Stimulated activated CD4-positive, alpha-beta T cell treated with anti-CD3 and anti-CD28 coated beads, Interleukin-12 subunit alpha, Interleukin-12 subunit beta, amount 100 ng/mL, for 4 hours (primary cell): ENCODE results near the gene FHOD3.

Experiments
- DNase-seq: peaks from one replicate; pipeline ENCODE4 v3.0.0-alpha.2; 2020

Gene FHOD3

DNA sequence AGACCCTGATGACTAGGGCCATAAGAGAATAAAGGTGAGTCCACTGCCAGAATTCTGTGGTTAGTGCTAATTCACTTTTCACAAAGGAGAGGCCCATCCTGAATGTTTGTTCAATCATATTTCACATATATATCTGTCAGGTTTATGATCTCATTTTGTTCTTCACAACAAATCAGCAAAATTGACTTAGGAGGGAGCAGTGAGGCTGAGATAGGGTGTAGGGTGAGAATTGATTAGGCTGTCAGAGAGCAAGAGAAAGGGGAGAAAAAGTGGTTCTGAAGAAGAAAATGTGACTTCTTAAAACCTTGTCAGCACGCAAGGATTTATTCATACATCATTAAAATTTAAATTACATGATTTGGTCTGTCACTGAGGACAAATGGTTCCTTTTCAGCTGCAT lies 117.7 kb downstream of the FHOD3 start:
- DNase-seq: no peak

GRCh38 chr18:36415625-36416024 lies 118.1 kb downstream of the FHOD3 start:
- no peak for DNase-seq

GRCh38 chr18:36419188-36419899 lies 121.8 kb downstream of the FHOD3 start:
- DNase-seq: no peak

- no peak for DNase-seq
These were observed 122.5 kb downstream of the FHOD3 start for GRCh38 chr18:36419900-36420531.

- DNase-seq: no peak
These were observed 123.3 kb downstream of the FHOD3 start for GRCh38 chr18:36420826-36421225.

- DNase-seq: no peak
These were observed 127.2 kb downstream of the FHOD3 start for GRCh38 chr18:36424741-36425142.

- no peak for DNase-seq
These were observed 129.9 kb downstream of the FHOD3 start for GRCh38 chr18:36427369-36427768.

DNA sequence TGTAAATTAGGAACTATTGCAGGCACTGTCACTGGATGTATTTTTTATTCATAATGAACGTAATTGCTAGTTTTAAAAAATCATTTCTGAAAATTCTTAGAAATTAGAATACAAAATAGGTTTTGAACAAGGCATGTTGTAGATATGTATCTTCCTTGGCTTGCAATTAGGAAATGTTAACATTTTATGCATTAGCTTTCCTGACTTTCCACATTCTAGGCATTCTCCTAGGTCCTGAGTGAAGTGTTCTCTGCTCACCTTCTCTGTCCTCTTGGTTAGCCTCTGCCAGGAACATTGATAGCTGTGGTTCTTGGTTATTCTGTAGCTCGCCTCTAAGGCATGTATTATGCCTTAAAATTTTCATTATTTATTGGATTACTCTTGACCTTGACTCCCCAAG lies 130.3 kb downstream of the FHOD3 start:
- no peak for DNase-seq

DNA sequence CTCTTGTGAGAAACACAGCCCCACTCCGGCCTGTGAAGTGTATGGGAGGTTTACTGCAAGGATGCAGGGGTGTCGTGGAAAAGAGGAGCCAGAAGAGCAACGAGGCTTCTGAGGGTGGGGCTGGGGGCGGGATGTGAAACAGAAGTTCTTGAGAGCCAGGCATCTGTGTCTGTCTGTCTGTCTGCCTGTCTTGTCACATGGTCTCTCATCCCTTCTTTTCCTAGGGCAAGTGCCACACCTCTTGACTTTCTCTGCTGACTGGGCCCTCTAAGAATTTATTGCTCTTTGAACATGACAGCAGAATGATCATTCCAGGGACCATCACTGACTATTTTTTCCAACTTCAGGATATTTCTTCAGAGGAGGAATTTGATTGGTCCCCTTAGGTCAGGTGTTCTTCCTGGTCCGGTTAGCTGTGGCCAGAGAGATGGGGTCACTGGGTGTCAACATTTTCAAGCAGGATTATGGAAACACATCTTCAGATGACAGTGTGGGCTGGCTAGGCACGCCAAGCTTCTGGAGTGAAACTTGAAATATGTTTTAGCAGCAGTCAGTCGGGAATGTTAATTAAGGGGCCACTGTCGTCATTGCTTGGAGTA lies 131.0 kb downstream of the FHOD3 start:
- DNase-seq: no peak

DNA sequence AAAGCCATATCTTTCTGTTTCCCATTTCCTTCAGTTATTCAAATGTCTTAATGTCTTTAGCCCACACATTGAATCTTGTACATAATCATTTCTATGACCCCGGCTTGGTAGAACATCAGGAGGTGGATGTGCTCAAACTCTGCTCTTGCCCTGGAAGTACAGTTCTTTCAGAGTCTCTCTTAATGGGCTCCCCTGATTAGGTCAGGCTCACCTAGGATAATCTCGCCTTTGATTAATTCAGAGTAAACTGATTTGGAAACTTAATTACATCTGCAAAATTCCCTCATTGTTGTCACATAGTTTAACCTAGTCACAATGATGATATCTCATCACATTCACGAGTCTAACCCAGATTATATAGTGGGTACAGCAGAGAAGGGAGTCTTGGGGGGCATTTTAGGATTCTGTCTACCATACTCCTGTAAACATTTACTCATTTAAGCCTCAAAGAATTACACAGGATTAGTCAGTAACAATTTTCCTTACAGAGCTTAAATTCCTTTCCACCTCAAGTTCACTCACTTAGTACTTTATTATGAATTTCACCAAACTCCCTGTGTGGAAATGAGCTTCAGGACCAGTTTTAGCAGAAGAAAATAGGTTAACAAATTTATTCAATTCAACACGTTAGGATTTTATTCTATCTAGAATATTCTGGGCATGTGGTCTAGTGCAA lies 135.5 kb downstream of the FHOD3 start:
- no peak for DNase-seq

- DNase-seq: no peak
These were observed 138.9 kb downstream of the FHOD3 start for GRCh38 chr18:36436387-36436786.

GRCh38 chr18:36440614-36441013 lies 143.1 kb downstream of the FHOD3 start:
- no peak for DNase-seq

GRCh38 chr18:36441426-36442240 lies 144.1 kb downstream of the FHOD3 start:
- no peak for DNase-seq

DNA sequence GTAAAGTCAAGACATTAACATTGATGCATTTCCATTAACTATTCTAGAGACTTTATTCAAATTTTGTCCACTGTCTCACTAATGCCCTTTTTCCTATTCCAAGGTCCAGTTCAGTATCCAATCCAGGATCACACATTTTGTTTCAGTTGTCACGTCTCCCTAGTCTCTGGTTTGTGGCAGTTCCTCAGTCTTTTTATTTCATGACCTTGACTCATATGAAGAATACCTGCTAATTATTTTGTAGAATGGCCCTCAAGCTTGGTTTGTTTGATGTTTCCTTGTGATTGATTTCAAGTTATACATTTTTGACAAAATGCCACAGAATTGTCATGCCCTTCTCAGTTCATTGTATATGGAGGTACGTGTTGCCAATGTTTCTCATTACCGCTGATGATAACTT lies 145.2 kb downstream of the FHOD3 start:
- no peak for DNase-seq

- no peak for DNase-seq
These were observed 148.5 kb downstream of the FHOD3 start for GRCh38 chr18:36446059-36446458.

DNA sequence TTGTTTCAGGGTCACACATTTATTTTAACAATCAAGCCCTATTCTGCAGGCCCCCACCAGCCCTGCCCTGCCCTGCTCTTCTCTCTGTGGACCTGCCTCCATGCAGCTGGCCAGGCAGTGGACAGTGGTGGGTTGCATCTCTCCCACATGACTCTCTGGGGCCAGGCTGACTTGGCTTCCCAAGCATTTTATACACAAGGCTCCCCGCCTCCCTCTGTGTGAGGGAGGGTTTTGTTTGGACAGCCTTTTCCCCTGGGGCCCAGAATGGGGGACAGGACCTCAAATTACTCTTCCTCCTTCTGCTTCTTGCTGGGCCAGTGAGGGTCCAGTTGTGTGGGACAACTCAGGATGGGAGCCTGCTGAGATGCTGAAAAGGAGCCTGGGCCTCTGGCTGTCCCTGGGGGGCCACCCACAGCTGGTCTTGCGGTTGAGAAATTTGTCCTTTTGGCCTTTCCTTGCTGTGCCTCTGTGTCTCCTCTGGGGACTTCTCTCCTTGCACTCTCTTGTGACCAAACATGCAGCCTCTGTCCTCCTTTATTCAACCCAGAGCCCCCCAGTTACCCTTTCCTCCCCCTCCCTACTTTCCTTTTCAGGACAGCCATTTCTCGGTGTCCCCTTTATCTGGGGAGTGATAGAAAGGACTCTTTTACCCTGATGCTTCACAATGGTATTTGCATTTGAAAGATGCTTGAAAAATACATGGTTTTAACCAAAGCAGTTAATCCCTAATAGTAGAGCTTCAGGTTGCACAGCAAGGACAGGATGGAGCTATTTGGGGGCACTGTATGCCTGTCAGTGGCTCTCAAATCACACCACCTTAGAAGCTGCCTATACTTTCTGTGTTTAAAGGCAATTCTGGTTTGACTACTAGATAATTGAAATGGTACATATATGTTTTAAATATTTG lies 151.1 kb downstream of the FHOD3 start:
- no peak for DNase-seq

- DNase-seq: no peak
These were observed 151.9 kb downstream of the FHOD3 start for GRCh38 chr18:36449451-36449850.

GRCh38 chr18:36450264-36450663 lies 152.8 kb downstream of the FHOD3 start:
- no peak for DNase-seq

DNA sequence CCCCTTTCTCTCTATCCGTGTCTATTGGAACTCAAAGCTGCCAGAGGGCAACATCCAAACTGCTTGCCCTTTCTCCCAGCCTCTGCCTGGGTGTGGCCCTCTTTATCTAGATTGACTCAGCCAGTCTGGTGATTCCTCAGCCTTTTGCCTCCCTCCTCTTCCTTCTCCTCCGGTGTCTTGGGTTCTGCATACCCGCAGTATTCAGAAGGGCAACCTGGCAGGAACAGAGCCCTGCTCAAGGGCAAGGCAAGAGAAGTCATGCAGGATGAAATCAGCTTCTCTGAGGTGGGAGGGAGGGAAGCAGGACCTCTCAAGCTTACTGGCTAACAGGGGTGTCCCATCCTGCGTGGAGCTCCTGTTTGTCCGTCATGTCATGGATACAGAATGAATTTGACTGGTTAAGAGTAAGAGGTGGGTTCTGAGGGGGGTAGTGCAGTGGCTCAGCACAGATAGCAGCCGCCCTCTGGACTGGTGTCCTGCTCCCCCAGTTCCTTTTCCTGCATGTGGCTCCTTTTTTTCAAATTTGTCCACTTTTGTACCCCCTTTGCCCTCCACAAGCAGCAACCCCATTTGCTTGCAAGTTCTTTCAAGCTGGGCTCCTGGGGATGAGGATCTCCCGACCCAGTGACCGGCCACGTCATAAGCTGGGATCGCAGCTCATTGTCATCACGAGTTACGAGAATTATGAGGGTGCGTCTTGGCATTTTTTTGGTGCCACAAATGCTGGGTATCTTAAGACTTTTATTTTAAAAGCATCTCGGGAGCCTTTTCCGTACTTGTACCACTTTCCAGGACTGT lies 154.1 kb downstream of the FHOD3 start:
- DNase-seq: no peak

DNA sequence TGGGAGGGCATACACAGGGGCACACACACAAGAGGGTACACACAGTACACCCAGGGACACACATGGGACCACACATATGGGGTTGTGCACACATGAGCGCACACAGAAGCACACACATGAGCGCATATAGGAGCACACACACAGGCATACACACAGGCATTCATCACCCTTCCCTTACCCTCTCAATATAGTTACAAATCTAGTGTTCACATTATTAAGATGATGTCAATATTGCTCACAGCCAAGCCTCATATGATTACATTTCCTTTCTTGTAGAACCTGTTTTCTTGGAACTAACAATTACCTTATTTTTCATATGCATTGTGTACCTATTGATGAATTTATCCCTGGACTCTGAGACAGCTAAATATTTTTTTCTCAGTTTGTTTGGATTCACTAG lies 156.7 kb downstream of the FHOD3 start:
- DNase-seq: no peak

- no peak for DNase-seq
These were observed 157.4 kb downstream of the FHOD3 start for GRCh38 chr18:36454848-36455458.
